ENCODE data around the gene PAF1. TPM values are rescaled to one million over a fixed set of nuclear protein-coding genes. Genes with fewer than 3 reads are reported as not detected.

Gene PAF1
- total and polyA plus RNA-seq, 2 of the 13 experiments (the other 11 are each of a cell fraction or from before 2014, with no cell fraction given): 30.2 to 31.1 TPM

DNA sequence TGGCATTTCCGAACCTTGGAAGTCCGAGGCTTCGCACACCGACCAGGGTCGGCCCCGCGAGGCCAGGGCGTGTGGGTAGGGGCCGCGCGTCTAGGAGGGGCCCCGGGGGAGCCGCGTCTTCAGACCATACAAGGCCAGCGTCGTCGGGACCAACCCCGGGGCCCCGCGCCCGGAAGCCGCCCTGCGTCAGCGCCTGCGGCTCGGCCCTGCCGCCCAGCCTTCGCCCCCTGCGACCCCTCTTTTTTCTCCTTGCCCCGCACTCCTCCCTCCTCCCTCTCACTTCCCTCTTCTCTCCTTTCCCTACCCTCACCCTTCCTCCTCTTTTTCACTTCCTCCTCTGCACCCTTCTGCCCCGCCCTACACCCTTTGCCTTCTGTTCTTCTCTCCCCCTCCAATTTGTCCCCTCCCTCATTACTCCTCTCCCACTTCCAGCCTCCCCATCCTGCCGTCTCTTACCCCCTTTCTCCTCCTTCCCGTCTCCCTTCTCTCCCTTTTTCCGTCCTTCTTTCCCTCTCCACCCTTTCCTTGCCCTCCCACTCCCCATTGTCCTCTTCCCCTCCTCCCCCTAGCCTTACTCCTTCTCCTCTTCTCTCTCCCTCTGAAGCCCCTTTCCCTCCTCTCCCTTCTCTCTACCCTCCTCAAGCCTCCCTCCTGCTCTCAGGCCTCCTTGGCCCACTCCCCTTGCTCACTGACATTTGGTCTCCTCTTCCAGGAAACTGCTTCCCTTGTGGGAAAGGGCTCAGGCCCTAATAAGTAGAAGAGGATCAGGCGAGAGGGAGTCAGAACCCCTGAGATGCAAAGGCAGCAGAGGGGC, 19.3 kb upstream of the PAF1 start (continued):
- no peak for TF ChIP-seq SOX6 (IDR thresholded peaks at IDR 0.05)
- TF ChIP-seq SOX6 (CRISPR knock-in tag; IDR thresholded peaks at IDR 0.05): no peak
- TF ChIP-seq ZNF713 (CRISPR knock-in tag; IDR thresholded peaks at IDR 0.05): no peak
- no peak for TF ChIP-seq ZNF550 (CRISPR knock-in tag; IDR thresholded peaks at IDR 0.05; ENCODE audit: borderline replicate concordance)
- TF ChIP-seq MYC (CRISPR knock-in tag; IDR thresholded peaks at IDR 0.05; ENCODE audit: borderline replicate concordance): no peak
- TF ChIP-seq ZNF274 (CRISPR knock-in tag; IDR thresholded peaks at IDR 0.05): peak; percentile 58; the same call in 1 of the 2 replicates
- TF ChIP-seq NAIF1 (CRISPR knock-in tag; IDR thresholded peaks at IDR 0.05; ENCODE audit: borderline replicate concordance): no peak; the same call in 1 of the 2 replicates
- no peak for TF ChIP-seq ZNF552 (CRISPR knock-in tag; IDR thresholded peaks at IDR 0.05; ENCODE audit: borderline replicate concordance)
- no peak for TF ChIP-seq HDAC2 (CRISPR knock-in tag; IDR thresholded peaks at IDR 0.05)
- peak; percentile 77 for TF ChIP-seq ZBTB7A (CRISPR knock-in tag; IDR thresholded peaks at IDR 0.05)
- TF ChIP-seq ZSCAN30 (CRISPR knock-in tag; IDR thresholded peaks at IDR 0.05): no peak
- no peak for TF ChIP-seq TCF7 (IDR thresholded peaks at IDR 0.05; ENCODE audit: low read depth)
- TF ChIP-seq KLF6 (CRISPR knock-in tag; IDR thresholded peaks at IDR 0.05): no peak
- TF ChIP-seq KAT2B (IDR thresholded peaks at IDR 0.05; ENCODE audit: borderline replicate concordance, low read depth, low read length): no peak
- no peak for TF ChIP-seq ATM (IDR thresholded peaks at IDR 0.05; ENCODE audit: borderline replicate concordance)
- no peak for TF ChIP-seq ZNF30 (CRISPR knock-in tag; IDR thresholded peaks at IDR 0.05)
- TF ChIP-seq TBL1XR1 (IDR thresholded peaks at IDR 0.05; ENCODE audit: borderline replicate concordance, low read length, partially characterized antibody): no peak
- TF ChIP-seq ZNF501 (CRISPR knock-in tag; IDR thresholded peaks at IDR 0.05): no peak; the same call in 1 of the 2 replicates
- no peak for TF ChIP-seq ZNF10 (CRISPR knock-in tag; IDR thresholded peaks at IDR 0.05; ENCODE audit: borderline replicate concordance, low read depth)
- TF ChIP-seq, protein P1, sequence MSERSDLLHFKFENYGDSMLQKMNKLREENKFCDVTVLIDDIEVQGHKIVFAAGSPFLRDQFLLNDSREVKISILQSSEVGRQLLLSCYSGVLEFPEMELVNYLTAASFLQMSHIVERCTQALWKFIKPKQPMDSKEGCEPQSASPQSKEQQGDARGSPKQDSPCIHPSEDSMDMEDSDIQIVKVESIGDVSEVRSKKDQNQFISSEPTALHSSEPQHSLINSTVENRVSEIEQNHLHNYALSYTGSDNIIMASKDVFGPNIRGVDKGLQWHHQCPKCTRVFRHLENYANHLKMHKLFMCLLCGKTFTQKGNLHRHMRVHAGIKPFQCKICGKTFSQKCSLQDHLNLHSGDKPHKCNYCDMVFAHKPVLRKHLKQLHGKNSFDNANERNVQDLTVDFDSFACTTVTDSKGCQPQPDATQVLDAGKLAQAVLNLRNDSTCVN (CRISPR knock-in tag; IDR thresholded peaks at IDR 0.05; ENCODE audit: borderline replicate concordance): no peak
- TF ChIP-seq, protein P2, sequence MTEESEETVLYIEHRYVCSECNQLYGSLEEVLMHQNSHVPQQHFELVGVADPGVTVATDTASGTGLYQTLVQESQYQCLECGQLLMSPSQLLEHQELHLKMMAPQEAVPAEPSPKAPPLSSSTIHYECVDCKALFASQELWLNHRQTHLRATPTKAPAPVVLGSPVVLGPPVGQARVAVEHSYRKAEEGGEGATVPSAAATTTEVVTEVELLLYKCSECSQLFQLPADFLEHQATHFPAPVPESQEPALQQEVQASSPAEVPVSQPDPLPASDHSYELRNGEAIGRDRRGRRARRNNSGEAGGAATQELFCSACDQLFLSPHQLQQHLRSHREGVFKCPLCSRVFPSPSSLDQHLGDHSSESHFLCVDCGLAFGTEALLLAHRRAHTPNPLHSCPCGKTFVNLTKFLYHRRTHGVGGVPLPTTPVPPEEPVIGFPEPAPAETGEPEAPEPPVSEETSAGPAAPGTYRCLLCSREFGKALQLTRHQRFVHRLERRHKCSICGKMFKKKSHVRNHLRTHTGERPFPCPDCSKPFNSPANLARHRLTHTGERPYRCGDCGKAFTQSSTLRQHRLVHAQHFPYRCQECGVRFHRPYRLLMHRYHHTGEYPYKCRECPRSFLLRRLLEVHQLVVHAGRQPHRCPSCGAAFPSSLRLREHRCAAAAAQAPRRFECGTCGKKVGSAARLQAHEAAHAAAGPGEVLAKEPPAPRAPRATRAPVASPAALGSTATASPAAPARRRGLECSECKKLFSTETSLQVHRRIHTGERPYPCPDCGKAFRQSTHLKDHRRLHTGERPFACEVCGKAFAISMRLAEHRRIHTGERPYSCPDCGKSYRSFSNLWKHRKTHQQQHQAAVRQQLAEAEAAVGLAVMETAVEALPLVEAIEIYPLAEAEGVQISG (CRISPR knock-in tag; IDR thresholded peaks at IDR 0.05): no peak
- TF ChIP-seq ZNF546 (CRISPR knock-in tag; conservative IDR thresholded peaks at IDR 0.05): no peak
- 0 out of 2 replicates have a peak, but pooled peaks have one; percentile 16 for TF ChIP-seq ARNT2 (CRISPR knock-in tag; IDR thresholded peaks at IDR 0.05; ENCODE audit: low read depth)
- TF ChIP-seq RXRB (CRISPR knock-in tag; IDR thresholded peaks at IDR 0.05; ENCODE audit: borderline replicate concordance): no peak
- TF ChIP-seq, protein P3, sequence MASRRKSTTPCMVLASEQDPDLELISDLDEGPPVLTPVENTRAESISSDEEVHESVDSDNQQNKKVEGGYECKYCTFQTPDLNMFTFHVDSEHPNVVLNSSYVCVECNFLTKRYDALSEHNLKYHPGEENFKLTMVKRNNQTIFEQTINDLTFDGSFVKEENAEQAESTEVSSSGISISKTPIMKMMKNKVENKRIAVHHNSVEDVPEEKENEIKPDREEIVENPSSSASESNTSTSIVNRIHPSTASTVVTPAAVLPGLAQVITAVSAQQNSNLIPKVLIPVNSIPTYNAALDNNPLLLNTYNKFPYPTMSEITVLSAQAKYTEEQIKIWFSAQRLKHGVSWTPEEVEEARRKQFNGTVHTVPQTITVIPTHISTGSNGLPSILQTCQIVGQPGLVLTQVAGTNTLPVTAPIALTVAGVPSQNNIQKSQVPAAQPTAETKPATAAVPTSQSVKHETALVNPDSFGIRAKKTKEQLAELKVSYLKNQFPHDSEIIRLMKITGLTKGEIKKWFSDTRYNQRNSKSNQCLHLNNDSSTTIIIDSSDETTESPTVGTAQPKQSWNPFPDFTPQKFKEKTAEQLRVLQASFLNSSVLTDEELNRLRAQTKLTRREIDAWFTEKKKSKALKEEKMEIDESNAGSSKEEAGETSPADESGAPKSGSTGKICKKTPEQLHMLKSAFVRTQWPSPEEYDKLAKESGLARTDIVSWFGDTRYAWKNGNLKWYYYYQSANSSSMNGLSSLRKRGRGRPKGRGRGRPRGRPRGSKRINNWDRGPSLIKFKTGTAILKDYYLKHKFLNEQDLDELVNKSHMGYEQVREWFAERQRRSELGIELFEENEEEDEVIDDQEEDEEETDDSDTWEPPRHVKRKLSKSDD (CRISPR knock-in tag; IDR thresholded peaks at IDR 0.05; ENCODE audit: low read depth): no peak

Measured in HepG2 (cell line).